DMS79 (cell line): ENCODE measurements around the gene MAPK8IP3.
A peak's percentile ranks its signal among the peaks of the same experiment; 100 is the strongest.
"Not testable (repeated sequence)": the region's sequence is repeated elsewhere in the genome, so short reads cannot be mapped to it uniquely, and the experiment has no call there.

ENCODE experiments used
- DNase-seq: peaks from one replicate; lab custom pipeline; 2025; lab: John Stamatoyannopoulos, UW

Gene MAPK8IP3

DNA sequence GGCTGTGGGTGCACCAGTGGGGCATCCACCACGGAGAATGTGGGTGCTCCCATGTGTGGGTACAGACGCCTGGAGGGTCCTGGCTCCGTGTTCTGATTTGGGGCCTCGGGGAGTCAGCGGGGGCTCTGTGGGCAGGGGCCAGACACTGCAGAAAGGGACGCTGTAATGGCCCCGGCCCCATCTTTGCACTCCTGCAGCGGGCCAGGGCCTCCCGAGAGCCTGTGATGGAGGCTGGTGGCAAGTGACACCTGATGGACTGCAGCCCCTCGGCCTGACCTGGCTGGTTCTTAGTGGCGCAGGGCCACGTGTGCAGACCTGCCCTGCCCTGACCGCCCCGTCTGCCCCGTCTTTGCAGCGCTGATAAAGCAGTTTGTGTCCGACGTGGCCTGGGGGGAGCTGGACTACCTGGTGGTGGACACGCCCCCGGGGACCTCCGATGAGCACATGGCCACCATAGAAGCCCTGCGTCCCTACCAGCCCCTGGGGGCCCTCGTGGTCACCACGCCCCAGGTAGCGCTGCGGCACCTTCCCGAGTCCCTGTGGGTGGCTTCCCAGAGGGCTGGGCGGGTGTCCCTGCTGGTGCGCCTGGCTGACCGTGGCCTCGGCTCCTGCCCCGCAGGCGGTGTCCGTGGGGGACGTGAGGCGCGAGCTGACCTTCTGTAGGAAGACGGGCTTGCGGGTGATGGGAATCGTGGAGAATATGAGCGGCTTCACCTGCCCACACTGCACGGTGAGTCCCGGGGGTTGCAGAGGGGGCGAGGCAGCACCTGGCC lies 81.5 kb downstream of the MAPK8IP3 start:
- no peak for DNase-seq

DNA sequence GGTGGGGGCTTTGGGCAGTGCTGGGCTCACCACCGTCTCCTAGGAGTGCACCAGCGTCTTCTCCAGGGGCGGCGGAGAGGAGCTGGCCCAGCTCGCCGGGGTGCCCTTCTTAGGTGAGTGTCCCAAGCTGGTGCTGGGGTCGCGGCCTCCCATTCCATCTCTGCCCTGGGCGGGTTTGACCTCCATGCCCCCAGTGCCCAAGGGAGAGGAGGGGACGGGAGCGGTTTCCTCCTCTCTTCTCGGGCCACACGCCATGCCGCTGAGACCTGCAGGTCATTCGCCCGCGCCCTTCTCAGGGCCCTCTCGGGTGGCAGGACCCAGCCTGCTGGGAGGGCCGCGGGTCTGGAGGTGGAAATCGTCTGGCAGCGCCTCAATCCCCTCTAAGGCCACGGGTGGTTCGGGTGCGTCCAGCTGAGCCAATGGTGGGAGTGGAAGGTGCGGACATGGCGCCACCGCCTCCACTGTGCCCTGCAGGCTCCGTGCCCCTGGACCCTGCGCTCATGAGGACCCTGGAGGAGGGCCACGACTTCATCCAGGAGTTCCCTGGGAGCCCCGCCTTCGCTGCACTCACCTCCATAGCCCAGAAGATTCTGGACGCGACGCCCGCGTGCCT lies 82.2 kb downstream of the MAPK8IP3 start:
- DNase-seq: no peak

- no peak for DNase-seq
Measured at GRCh38 chr16:1788708-1789100, 82.7 kb downstream of the MAPK8IP3 start.

DNA sequence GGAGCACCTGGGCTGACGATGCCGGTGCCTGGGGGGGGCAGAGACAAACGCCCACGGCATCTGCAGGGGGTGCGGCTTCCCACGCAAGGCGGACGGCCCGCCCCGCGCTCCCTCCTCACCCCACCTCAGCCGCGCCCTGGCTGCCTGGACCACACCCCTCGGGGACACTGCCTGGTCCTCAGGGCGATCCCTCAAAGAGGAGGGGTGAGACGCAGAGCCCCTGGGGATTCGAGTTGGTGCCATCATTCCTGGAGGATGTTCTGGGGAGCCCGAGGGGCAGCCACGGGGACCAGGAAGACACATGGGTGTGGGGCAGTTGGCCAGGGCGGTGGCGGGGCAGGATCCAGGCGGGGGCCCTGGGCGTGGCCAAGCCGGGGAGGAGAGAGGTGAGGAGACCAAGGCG lies 83.6 kb downstream of the MAPK8IP3 start:
- no peak for DNase-seq

DNA sequence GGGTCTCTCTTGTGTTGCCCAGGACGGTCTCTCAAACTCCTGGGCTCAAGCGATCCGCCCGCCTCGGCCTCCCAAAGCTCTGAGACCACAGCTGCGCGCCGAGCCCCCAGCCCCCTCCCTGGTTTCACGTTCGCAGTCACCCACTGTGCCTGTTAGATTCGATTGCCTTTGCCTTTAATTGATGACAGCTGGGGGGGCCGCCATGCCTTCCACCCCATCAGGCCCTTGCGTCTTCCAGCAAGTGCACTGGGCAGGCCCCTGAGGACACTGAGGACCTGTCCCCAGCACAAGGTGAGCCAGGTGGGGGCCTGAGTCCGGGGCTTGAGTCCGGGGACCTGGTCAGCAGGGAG lies 84.2 kb downstream of the MAPK8IP3 start:
- no peak for DNase-seq

GRCh38 chr16:1790611-1791255 lies 84.7 kb downstream of the MAPK8IP3 start:
- DNase-seq: no peak

DNA sequence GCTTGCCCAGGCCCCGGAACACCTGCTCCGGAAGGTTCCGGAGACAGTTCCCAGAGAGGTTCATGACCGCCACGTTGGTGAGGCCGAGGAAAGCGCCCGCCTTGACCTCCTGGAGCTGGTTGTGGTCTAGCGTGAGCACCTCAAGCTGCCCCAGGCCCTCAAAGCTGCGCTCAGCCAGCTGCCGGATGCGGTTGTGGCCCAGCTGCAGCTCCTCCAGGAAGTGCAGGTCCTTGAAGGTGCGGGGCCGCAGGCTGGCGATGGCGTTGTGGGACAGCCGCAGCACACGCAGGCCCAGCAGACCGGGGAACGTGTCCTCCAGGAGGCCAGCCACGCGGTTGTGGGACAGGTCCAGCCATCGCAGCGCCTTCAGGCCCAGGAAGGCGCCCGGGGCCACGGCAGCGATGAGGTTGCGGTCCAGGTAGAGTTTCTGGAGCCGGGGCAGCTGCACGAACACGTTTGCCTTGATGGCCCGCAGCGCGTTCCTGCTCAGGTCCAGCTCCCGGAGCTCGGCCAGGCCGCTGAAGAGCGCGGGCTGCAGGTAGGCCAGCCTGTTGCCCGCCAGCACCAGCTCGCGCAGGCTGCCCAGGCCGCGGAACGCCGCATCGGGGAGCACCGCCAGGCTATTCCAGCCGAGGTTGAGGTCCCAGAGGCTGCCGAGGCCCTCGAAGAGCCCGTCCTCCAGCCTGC lies 85.4 kb downstream of the MAPK8IP3 start:
- no peak for DNase-seq

GRCh38 chr16:1791943-1792812 lies 86.2 kb downstream of the MAPK8IP3 start:
- DNase-seq: no peak

GRCh38 chr16:1792836-1793577 lies 87.0 kb downstream of the MAPK8IP3 start:
- no peak for DNase-seq

- DNase-seq: no peak
Measured at GRCh38 chr16:1793578-1794220, 87.7 kb downstream of the MAPK8IP3 start, which contains the start of gene IGFALS. TSS of gene IGFALS (minus strand) at chr16:1793705. CDS start at chr16:1793652, 53 bp downstream.

GRCh38 chr16:1794221-1794871 lies 88.4 kb downstream of the MAPK8IP3 start:
- DNase-seq: peak; percentile 38

DNA sequence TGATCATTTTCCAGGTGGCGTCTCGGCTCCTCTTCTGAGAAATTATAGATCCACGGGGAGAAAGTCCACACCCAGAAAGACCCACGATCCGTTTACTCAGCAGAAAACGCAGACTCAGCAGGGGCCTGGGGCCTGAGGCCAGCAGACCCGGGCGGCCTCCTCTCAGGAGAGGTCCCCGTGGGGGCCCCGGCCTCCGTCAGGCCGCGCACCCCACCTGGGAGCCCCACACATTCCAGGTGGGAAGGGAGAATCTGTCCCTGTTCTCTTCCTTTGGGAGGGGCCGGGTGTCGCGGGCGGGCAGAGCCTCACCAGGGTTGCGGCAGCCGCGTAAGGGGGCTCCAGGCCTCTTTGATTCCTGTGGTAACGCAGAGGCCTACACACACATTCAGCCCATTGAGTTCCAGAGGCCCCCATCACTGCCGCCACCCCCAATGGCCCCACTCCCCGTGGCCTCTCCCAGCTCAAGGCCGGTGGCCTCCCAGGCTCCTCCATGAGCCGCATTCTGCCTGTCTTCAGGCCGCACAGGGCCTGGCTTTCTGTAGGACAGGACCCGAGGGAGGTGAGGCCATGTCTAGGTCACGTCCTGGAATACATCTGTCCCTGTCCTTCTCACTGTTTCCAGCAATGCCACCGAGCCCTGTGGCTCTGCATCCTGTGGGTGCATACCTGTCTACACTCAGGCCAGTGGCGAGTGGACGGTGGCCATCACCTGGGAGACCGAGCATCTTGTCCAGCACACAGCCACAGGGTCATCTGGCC lies 89.1 kb downstream of the MAPK8IP3 start:
- no peak for DNase-seq

GRCh38 chr16:1799263-1799662 lies 93.3 kb downstream of the MAPK8IP3 start:
- DNase-seq: not testable (repeated sequence)

GRCh38 chr16:1800701-1801100 lies 94.7 kb downstream of the MAPK8IP3 start:
- DNase-seq: no peak

GRCh38 chr16:1807626-1808025 lies 101.6 kb downstream of the MAPK8IP3 start:
- DNase-seq: no peak

DNA sequence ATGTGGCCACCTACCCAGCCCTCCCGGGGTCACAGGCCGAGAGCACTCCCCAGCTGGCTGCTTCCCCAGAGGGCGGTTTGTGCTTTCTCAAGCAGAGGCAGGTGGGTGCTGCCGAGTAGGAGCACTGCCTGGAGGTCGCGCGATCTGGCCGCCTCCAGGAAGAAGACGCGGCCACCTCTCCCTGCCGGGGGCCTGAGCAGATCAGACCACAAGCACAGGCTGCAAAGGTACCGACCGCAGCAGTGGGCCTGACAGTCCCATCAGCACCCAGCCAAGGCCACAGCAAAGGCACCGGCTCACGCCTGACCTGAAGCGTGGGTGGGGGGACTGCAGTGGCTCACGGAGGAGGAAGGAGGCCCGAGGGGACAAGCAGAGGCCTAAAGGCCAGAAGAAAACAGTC lies 102.7 kb downstream of the MAPK8IP3 start:
- no peak for DNase-seq

GRCh38 chr16:1809281-1809801 lies 103.3 kb downstream of the MAPK8IP3 start:
- DNase-seq: no peak

GRCh38 chr16:1810106-1810505 lies 104.1 kb downstream of the MAPK8IP3 start:
- no peak for DNase-seq

DNA sequence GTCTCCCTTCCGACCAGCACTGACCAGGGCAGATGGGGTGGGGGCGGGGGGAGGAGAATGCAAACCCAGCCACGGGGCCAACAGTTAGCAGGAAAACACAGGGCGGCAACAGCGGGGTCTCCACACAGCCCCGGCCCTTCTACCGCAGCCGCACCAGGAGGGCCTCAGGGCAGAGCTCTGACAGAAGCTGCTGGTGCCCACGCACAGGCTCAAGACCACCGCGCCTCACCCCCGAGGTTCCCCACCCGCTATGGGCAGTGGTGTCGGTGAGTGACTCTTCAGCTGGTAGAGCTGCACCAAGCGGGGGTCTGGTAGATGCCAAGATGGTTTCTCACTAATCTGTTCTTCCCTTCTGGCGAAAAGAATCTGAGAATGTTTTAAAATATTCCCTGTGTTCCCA lies 104.5 kb downstream of the MAPK8IP3 start:
- no peak for DNase-seq
